Measurements from ENCODE around the gene GATB.
A peak's percentile ranks its signal among the peaks of the same experiment; 100 is the strongest.

The GATB gene

GRCh38 chr4:151671541-151672059 lies 89.2 kb downstream of the GATB start:
- peak; percentile 98 for DNase-seq

DNA sequence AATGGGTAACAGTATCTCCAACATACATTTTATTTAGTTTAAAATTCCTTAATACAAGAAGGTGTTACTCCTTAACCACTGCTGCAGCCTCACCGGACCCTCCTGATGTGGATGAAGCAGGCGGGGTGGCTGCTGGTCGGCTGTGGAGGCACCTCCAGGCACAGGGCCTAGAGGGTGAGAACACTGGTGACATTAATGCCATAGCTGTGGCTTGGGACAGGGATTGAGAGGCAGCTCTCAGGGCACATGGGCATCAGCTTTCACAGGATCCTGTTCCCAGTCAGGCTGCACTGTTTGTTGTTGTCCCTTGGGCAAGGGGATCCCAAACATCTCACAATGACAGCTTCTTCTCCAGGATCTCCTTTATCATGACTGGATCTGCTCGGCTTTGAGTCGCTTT lies 90.0 kb downstream of the GATB start:
- no peak for DNase-seq

DNA sequence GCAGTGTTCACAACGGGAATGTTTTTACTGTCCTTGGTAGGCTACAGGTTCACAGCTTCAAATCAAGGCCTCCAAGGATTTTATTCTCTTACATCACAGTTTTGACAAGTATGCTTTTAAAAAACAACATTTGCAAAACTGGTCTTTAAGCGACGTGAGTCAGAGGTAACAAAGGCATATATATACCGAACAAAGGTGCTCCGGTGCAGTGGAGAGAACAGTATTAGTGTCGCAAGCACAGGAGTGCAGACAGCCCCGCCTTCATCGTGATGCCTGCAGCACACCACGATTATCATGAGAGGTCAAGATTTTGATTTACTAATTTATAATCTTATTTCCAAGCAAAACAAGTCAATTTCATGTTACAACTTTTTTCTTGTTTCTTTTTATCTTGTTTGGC lies 90.8 kb downstream of the GATB start:
- DNase-seq = no peak

DNA sequence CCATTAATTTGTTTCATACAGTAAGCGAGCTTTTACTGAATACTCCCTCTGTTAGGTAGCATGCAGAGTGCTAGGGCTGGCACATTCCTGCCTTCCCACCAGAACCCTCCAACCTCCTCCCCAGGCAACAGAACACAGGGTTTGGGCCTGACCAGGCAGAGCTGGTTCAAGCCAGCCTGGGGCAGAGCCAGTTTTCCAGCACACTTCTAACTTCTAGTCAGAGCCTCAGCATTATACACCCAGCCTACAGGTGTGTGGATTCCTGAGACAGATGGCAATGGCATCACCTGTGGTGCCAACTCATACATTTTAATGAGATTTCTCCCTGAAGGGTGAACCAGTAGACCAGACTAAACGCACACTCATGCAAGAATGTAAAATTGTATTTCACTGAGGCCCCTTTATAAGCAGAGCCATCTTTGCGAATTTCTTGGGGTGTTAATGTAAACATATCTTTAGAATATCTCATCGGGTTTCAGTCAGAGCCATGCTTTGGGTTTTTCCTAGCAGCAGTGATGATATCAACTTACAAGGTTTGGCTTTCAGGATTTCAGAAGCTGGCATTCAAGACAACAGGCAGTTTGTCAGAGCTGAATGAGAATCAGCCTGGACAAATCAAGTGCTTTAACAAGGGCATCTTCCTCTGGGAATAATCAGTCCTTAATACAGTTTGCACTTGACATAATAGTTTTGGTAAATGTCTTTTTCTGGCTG lies 92.0 kb downstream of the GATB start:
- DNase-seq = no peak

DNA sequence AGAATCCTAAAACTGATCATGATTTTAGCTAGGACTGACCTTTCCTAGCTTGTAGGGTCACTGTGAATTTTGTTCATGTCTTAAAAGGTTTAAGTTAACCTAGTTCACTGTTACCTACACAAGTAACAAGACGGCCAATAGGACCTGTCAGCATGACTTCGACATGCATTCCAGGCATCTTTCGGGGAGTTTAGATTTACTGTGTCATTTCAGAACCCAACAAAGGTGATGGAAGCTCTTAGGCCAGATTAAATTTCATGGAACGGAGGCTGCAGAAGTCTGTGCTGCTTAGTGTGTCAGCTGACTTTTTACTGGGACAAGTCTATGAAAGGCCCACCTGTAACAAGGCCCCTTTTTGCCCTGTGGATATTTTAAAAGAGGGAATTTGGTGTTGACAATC lies 93.1 kb downstream of the GATB start:
- no peak for DNase-seq

DNA sequence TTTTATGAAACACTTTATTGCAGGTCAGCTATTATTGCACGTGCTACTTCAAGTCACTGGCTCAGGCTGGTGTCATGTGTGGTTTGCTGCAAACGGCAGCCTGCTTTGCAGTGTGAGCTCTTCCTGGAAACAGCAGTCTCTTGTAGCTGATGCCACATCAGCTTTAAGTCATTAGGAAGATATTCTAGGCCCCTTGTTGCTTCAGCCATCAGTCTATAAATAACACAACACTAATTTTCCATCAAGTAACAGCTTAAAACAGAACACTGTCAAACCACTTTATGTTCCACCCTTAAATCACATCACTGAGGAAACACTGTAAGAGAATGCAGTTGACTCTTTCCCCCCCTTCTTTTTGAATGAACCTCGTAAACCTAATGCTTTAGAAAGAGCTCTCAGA lies 93.8 kb downstream of the GATB start:
- DNase-seq = no peak

DNA sequence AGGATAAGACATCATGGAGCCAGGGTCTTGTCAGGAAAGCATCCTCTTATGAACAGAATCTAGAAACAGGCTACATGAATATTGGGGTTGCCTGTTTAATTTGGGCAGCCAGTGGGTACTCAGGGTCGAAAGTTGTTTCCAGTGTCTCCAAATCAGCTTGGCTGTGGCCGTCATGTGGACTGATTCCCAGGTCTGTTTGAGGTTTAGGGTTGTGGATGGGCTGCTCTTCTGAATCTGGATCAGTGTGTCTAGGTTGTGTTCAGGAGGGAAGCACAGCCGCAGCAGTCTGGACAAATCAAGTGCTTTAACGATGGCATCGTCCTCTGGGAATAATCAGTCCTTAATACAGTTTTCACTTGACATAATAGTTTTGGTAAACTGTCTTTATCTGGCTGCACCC lies 94.3 kb downstream of the GATB start:
- DNase-seq = no peak

GRCh38 chr4:151665785-151666127 lies 95.1 kb downstream of the GATB start:
- no peak for DNase-seq

DNA sequence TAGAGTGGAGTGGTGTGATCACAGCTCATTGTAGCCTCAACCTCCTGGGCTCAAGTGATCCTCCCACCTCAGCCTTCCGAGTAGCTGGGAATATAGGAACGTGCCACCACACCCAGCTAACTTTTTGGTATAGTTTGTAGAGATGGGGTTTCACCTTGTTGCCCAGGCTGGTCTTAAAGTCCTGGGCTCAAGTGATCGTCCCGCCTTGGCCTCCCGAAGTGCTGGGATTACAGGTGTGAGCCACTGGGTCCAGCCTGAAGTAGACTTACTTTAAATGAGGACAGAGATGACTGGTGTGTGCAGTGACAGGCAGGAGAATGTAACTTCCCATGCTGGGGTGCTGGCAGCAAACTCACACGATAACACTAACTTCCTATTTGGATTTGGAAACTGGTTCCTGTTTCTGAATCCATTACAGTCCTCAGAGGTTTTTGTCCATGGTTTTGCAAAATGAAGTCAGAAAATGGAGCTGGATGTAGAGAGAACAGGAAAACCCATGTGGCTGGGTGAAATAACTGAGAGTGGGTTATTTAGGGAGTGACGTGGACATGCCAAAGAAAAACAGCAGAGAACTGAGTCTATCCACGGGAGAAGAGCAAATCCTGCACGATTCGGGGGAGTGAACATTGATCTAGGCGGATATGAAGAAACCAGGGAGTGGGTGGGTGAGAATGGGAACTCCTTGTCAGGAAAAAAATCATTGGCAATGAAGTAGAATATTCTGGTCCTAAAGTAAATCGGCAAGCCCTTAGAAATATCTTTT lies 95.6 kb downstream of the GATB start:
- no peak for DNase-seq

- DNase-seq = no peak
Measured at GRCh38 chr4:151664289-151664688, 96.5 kb downstream of the GATB start.

DNA sequence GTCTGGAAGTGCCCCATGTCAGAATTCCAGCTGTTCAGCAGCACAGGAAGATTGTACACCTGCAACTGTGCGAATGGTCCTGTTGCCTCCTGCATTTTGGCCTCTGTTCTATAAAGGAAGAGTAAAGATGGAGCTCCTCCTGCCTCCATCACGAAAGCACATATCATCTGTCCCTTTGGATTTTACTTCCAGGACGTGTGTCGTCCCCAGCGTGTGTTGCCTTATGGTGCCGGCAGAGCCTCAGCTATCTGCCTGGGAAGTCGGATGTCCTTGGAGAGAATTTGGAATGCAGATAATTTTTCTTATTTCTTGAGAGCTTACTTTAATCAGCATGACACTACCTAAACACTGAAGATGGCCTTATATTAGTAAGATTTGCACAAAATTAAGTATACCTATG lies 97.7 kb downstream of the GATB start:
- DNase-seq = no peak

DNA sequence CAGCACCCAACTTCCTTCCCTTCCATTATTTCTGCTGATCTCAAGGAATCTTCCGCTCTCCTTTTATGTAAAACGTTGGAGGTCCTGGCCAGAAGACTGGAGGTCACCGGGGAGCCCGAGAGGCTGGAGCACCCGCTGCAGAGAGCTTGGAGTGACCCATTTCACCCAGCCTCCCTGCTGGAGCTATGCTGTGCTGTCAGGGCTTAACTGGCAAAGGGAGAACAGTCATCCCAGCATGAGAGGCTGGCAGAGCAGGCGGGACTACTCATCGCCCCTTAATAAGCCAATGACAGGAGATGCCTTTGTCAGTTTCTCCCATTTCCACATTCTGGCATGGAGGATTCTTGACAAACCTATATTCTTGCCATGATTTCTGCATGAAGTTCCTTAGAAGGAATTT lies 98.9 kb downstream of the GATB start:
- no peak for DNase-seq

DNA sequence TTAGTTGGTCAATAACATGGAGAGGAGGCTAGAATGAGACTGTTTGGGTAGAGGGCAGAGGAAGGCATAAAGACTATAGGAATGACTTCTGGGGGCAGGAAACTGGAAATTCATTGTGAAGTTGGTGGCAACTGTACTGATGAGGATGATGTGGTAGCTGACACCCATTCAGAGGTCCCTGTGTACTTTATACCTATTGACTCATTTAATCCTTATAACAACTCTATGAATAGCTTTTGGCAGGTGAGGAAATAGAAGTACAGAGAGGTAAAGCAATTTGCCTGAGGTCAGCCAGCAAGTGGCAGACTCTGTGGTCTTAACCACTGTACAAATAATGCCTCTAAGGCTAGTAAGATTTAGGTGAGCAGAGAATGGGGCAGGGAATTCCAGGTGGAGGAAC lies 100.1 kb downstream of the GATB start:
- no peak for DNase-seq

DNA sequence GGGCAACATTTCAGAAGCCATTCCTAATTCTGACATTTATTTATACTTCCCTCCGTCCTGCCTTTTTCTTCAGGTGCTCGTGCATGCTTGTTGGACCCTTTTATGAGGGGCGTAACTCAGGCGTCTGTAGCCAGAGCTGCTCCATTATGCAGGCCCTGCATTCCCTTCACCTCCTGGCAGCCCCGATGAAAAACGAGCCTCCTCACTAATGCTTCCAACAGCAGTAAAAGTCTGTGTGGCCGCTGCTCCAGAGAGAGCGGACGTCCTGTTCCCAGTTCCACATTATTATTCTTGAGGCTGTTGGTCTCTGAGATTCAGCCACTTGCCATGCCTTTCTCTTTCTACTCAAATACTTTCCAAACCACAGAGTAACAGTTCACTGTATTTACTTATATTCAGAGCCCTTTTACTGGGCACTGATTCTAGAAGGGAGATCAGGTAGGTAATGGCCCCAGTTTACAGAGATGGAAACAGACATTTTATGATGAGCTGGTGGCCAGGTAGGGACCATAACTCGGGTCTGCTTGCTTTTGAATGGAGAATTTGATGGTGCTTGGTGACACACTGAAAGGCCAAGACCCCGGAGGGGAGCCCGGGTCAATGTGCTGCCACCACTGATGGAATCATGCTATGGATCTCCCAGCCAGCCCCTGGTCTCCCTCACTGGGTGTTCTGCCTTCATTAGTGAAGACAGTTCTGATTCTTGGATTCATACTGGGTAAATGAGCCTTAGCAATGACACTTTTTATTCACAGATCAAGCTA lies 101.0 kb downstream of the GATB start:
- no peak for DNase-seq

DNA sequence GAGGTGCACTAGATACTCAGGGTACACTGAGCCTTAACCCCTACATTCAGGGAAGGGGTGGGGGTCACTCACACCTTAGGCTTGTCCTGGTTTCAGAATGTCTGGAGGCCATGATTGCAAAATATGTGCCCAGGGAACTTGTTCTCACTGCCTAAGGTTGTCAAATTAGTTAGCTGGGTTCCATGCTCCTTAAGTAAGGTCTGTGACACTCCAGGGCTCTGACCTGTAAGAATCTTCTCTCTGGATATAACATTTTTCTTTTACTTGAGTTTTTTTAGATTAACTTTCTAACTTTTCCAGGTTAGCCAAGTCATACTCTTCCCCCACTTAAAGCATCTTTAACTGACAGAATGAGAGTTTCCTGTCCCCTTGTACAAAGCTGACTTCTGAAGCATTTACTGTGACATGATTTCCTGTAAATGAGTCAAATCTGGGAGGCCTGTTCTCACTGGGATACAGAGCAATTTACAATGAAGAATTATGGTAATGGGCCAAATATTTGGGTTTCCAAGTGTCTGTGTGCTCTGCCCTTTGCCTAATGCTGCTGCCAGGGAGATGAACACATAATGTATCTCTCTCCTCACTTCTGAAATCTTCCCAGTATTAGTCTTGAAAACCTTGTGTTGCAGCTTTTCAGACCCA lies 101.7 kb downstream of the GATB start:
- DNase-seq = no peak

- no peak for DNase-seq
Measured at GRCh38 chr4:151657896-151658295, 102.9 kb downstream of the GATB start.

DNA sequence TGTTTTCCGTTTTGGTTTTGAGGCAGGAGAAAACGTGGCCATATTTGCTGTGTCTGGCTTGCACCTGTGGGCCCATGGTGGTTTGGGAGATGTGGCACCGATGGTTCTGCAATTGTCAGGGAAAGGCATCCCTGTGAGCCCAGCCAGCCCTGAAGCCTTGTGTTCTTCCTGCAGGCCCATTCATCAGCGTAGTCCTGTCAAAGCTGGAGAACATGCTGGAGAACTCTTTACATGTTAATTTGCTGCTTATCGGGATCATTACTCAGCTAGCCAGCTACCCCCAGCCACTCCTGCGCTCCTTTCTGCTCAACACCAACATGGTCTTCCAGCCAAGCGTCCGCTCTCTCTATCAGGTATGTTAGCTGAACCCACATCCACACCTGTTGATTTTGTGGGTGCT lies 104.7 kb downstream of the GATB start:
- no peak for DNase-seq

DNA sequence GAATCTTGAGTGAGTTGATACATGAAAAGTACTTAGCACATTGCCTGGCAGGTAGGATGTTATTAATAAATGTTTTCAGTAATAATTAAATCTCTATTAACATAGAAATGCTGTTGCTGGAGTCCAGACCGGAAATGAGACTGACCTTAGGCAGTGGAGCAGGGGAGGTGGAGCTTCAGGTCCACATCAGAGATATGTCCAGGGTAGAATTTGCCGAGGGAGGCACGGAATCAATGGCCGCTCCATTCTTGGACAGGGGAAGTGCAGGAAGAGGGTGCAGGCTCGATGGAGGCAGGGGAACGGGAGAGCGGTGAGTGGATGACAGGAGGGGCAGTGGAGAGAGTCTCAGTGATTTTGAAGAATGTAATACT lies 107.3 kb downstream of the GATB start:
- DNase-seq = no peak

- DNase-seq = no peak
Measured at GRCh38 chr4:151652841-151653547, 107.8 kb downstream of the GATB start.

DNA sequence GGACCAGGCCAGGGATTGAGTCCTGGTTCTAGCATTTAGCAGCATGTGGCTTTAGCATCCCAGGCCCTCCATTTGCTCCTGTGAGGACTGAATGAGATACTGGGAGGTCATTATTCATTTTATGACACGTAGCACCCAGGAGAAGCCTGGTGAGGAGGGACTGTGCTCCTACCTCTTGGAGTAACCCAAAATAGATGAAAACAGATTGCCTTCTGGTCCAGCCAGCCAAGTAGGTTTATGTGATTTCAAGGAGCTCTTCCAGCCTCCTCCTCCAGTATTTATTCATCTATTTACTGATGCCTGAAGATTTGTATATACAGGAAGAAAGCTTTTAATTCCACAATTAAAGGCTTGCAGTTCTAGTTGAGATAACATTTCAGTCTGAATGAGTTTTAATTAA lies 109.3 kb downstream of the GATB start:
- no peak for DNase-seq

DNA sequence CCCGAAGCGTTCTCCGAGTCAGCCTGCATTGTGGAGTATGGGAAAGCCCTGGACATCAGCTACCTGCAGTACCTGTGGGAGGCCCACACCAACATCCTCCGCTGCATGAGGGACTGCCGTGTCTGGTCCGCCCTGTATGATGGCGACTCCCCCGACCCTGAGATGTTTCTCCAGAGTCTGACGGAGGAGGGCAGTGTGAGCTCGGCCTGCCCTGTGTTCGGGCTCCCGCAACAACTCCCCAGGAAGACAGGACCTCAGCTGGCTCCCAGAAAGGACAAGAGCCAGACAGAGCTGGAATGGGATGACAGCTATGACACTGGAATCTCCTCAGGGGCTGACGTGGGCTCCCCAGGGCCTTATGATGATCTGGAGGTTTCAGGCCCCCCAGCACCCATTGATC lies 111.3 kb downstream of the GATB start:
- DNase-seq = no peak

- DNase-seq = peak; percentile 14
Measured at GRCh38 chr4:151646322-151646721, 114.5 kb downstream of the GATB start.

DNA sequence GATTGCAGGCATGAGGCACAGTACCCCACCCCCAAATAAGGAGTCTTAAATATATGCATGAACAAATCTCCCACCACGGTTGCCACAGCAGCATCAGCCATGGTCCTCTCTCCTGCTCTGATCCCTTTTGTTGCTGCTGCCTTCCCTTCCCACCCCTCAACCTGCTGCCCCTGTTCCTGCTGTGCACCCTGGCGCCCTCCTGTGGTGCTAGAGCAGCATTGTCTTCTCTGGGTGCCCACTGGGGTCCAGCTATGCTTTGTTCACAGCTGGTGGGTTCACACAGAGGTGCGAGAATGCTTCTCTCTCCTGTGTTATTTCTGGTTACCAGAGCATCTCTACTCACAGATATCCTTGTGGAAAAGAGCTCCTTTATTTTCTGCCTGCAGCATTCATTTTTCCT lies 116.2 kb downstream of the GATB start:
- DNase-seq = peak; percentile 21

All from hematopoietic multipotent progenitor cell treated with erythropoietin and hydrocortisone succinate and interleukin-3 and kit ligand, for 8 days (in vitro differentiated cells).